ENCODE data around the gene ATXN1.

ATXN1 gene

DNA sequence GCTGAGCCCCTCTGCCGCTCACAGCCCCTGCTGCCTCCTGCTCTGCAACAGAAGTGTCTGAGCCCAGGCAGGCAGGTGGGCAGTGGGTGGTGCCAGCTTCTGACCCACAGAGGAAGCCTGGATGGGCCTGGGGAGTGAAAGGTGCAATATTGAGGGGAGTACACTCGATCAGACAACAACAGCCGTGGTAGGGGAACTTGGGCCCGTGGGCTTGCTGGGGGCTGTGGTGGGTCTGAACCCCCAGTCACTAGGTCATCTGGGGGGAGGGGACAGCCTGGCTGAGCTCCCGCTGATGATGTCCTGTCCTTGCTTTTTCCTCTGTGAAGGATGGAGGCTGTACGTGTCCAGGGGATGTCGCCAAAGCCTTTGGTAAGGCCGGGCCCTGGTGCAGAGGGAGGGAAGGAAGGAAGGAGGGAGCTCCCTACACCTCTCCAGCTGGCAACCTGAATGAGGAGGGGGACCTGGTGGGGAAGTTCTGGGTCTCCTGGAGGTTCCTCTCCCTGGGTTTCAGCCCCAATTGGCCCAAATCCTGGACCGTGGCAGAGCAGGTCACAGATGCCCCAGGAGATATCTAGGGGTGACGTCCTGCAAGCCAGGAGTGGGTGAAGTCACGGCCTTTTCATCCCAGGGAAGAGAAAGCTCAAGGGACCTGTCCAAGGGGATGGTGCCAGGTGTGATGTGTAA is 475.7 kb downstream of the ATXN1 start:
- no peaks in the 10 kb centered on the region for H3K4me1 ChIP-seq (ENCODE audit: control insufficient read depth in 1 of 2, insufficient read depth in 2 of 2, low read length in 2 of 2)
- no peak overlapping the region for H3K27ac ChIP-seq (ENCODE audit: low read depth, low read length)
- H3K9me3 ChIP-seq (ENCODE audit: control insufficient read depth in 1 of 2, low read length in 2 of 2), result no peaks in the 10 kb centered on the region
- no peak overlapping the region for H3K9ac ChIP-seq (ENCODE audit: low read depth in 1 of 2, low read length in 2 of 2)
- H3K4me3 ChIP-seq (ENCODE audit: low read depth in 1 of 2, low read length in 2 of 2), result no peak overlapping the region
- no peaks in the 10 kb centered on the region for H3K36me3 ChIP-seq (ENCODE audit: control insufficient read depth in 1 of 2, insufficient read depth in 2 of 2, low read length in 2 of 2)
- no peaks in the 10 kb centered on the region for H3K27me3 ChIP-seq (ENCODE audit: control insufficient read depth in 1 of 2, insufficient read depth in 2 of 2, low read length in 2 of 2)

- H3K27ac ChIP-seq (ENCODE audit: low read depth, low read length), result no peak overlapping the region
- H3K4me3 ChIP-seq (ENCODE audit: low read depth in 1 of 2, low read length in 2 of 2), result no peak overlapping the region
- H3K9ac ChIP-seq (ENCODE audit: low read depth in 1 of 2, low read length in 2 of 2), result no peak overlapping the region
- no peaks in the 10 kb centered on the region for H3K4me1 ChIP-seq (ENCODE audit: control insufficient read depth in 1 of 2, insufficient read depth in 2 of 2, low read length in 2 of 2)
- no peaks in the 10 kb centered on the region for H3K27me3 ChIP-seq (ENCODE audit: control insufficient read depth in 1 of 2, insufficient read depth in 2 of 2, low read length in 2 of 2)
- H3K9me3 ChIP-seq (ENCODE audit: control insufficient read depth in 1 of 2, low read length in 2 of 2), result no peaks in the 10 kb centered on the region
- H3K36me3 ChIP-seq (ENCODE audit: control insufficient read depth in 1 of 2, insufficient read depth in 2 of 2, low read length in 2 of 2), result no peaks in the 10 kb centered on the region
These were observed 476.8 kb downstream of the ATXN1 start for GRCh38 chr6:16284472-16284871.

- H3K4me3 ChIP-seq (ENCODE audit: low read depth in 1 of 2, low read length in 2 of 2), result no peak overlapping the region
- no peak overlapping the region for H3K9ac ChIP-seq (ENCODE audit: low read depth in 1 of 2, low read length in 2 of 2)
- no peaks in the 10 kb centered on the region for H3K36me3 ChIP-seq (ENCODE audit: control insufficient read depth in 1 of 2, insufficient read depth in 2 of 2, low read length in 2 of 2)
- H3K27me3 ChIP-seq (ENCODE audit: control insufficient read depth in 1 of 2, insufficient read depth in 2 of 2, low read length in 2 of 2), result no peaks in the 10 kb centered on the region
- H3K9me3 ChIP-seq (ENCODE audit: control insufficient read depth in 1 of 2, low read length in 2 of 2), result no peaks in the 10 kb centered on the region
- H3K4me1 ChIP-seq (ENCODE audit: control insufficient read depth in 1 of 2, insufficient read depth in 2 of 2, low read length in 2 of 2), result peaks cover 11 to 12% of the 10 kb centered on the region in 2 donors
- no peak overlapping the region for H3K27ac ChIP-seq (ENCODE audit: low read depth, low read length)
These were observed 478.9 kb downstream of the ATXN1 start for GRCh38 chr6:16282370-16282769.

- H3K9ac ChIP-seq (ENCODE audit: low read depth in 1 of 2, low read length in 2 of 2), result no peak overlapping the region
These were observed 482.0 kb downstream of the ATXN1 start for GRCh38 chr6:16279243-16279642.

DNA sequence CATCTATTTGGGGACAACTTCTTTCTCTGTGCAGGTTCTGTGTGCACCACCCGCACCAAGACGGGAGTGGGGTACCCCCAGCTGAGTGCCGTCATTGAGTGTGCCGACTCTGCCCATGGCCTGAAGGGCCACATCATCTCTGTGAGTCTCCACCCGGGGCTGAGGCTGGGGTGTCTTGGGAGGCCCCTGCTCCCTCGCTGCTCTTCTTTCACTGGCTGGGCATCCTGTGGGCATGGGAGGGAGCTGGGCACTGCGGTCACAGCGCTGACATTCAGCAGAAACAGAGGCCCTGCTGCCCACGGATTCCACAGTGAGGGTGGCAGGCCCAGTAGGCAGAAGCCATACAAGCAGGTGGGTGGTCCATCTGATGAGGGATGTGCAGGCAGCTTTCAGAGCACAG is 482.5 kb downstream of the ATXN1 start:
- Histone ChIP-seq H3K27ac (ENCODE audit: low read depth, low read length) (no peak overlapping the region), H3K9ac (ENCODE audit: low read depth in 1 of 2, low read length in 2 of 2) (no peak overlapping the region), H3K9me3 (ENCODE audit: control insufficient read depth in 1 of 2, low read length in 2 of 2) (no peaks in the 10 kb centered on the region), H3K36me3 (ENCODE audit: control insufficient read depth in 1 of 2, insufficient read depth in 2 of 2, low read length in 2 of 2) (no peaks in the 10 kb centered on the region), H3K27me3 (ENCODE audit: control insufficient read depth in 1 of 2, insufficient read depth in 2 of 2, low read length in 2 of 2) (no peaks in the 10 kb centered on the region), H3K4me3 (ENCODE audit: low read depth in 1 of 2, low read length in 2 of 2) (no peak overlapping the region), H3K4me1 (ENCODE audit: control insufficient read depth in 1 of 2, insufficient read depth in 2 of 2, low read length in 2 of 2) (peaks cover 12 to 17% of the 10 kb centered on the region in 2 donors)

More at GRCh38 chr6:16279243-16279642, 482.0 kb downstream of the ATXN1 start:
- Histone ChIP-seq H3K9me3 (ENCODE audit: control insufficient read depth in 1 of 2, low read length in 2 of 2) (no peaks in the 10 kb centered on the region), H3K36me3 (ENCODE audit: control insufficient read depth in 1 of 2, insufficient read depth in 2 of 2, low read length in 2 of 2) (no peaks in the 10 kb centered on the region), H3K27me3 (ENCODE audit: control insufficient read depth in 1 of 2, insufficient read depth in 2 of 2, low read length in 2 of 2) (no peaks in the 10 kb centered on the region), H3K27ac (ENCODE audit: low read depth, low read length) (no peak overlapping the region), H3K4me1 (ENCODE audit: control insufficient read depth in 1 of 2, insufficient read depth in 2 of 2, low read length in 2 of 2) (peaks cover 12 to 17% of the 10 kb centered on the region in 2 donors), H3K4me3 (ENCODE audit: low read depth in 1 of 2, low read length in 2 of 2) (no peak overlapping the region)

GRCh38 chr6:16278048-16278724 is 483.1 kb downstream of the ATXN1 start:
- no peak overlapping the region for H3K4me3 ChIP-seq (ENCODE audit: low read depth in 1 of 2, low read length in 2 of 2)
- H3K27me3 ChIP-seq (ENCODE audit: control insufficient read depth in 1 of 2, insufficient read depth in 2 of 2, low read length in 2 of 2), result no peaks in the 10 kb centered on the region
- H3K4me1 ChIP-seq (ENCODE audit: control insufficient read depth in 1 of 2, insufficient read depth in 2 of 2, low read length in 2 of 2), result peaks cover 12 to 17% of the 10 kb centered on the region in 2 donors

GRCh38 chr6:16277101-16277981 is 483.9 kb downstream of the ATXN1 start:
- no peaks in the 10 kb centered on the region for H3K9me3 ChIP-seq (ENCODE audit: control insufficient read depth in 1 of 2, low read length in 2 of 2)
- no peak overlapping the region for H3K27ac ChIP-seq (ENCODE audit: low read depth, low read length)
- no peaks in the 10 kb centered on the region for H3K27me3 ChIP-seq (ENCODE audit: control insufficient read depth in 1 of 2, insufficient read depth in 2 of 2, low read length in 2 of 2)
- H3K4me3 ChIP-seq (ENCODE audit: low read depth in 1 of 2, low read length in 2 of 2), result no peak overlapping the region
- H3K9ac ChIP-seq (ENCODE audit: low read depth in 1 of 2, low read length in 2 of 2), result no peak overlapping the region
- peaks cover 12 to 17% of the 10 kb centered on the region in 2 donors for H3K4me1 ChIP-seq (ENCODE audit: control insufficient read depth in 1 of 2, insufficient read depth in 2 of 2, low read length in 2 of 2)
- H3K36me3 ChIP-seq (ENCODE audit: control insufficient read depth in 1 of 2, insufficient read depth in 2 of 2, low read length in 2 of 2), result no peaks in the 10 kb centered on the region

More at GRCh38 chr6:16278048-16278724, 483.1 kb downstream of the ATXN1 start:
- no peaks in the 10 kb centered on the region for H3K36me3 ChIP-seq (ENCODE audit: control insufficient read depth in 1 of 2, insufficient read depth in 2 of 2, low read length in 2 of 2)
- no peak overlapping the region for H3K9ac ChIP-seq (ENCODE audit: low read depth in 1 of 2, low read length in 2 of 2)
- H3K27ac ChIP-seq (ENCODE audit: low read depth, low read length), result no peak overlapping the region
- no peaks in the 10 kb centered on the region for H3K9me3 ChIP-seq (ENCODE audit: control insufficient read depth in 1 of 2, low read length in 2 of 2)

DNA sequence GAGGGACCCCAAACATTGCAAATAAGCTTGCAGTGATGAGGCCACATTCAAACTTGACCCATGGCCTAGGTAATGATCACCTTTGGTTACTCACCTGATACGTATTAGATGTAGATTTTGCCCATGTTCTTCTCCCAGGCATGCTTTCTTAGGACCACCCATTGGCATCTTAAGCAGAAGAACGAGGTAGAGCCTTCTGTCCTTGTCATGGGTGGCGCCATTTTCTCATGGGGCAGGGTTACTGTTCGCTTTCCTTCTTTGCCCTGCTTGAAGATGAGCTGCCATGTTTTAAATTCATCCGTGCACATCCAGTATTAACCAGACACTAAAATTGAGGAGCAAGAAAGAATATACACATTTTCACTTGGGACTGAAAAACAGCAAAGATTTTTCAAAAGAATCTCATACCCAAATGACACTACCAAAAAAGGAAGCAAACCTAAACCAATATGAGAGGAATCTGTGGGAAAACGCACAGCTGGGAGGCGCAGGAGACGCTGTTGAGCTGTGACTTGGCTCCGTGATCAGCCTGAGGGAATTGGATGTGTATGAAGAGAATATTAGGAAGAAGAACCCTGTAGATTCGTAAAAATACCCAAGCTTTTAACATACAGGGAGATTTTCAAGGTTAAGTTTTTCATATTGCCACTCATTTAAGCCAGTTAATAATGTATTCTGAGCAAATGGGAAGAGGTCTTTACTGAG is 486.2 kb downstream of the ATXN1 start:
- H3K27me3 ChIP-seq (ENCODE audit: control insufficient read depth in 1 of 2, insufficient read depth in 2 of 2, low read length in 2 of 2), result no peaks in the 10 kb centered on the region
- no peak overlapping the region for H3K9ac ChIP-seq (ENCODE audit: low read depth in 1 of 2, low read length in 2 of 2)
- no peaks in the 10 kb centered on the region for H3K9me3 ChIP-seq (ENCODE audit: control insufficient read depth in 1 of 2, low read length in 2 of 2)
- no peak overlapping the region for H3K27ac ChIP-seq (ENCODE audit: low read depth, low read length)
- peaks cover 12 to 17% of the 10 kb centered on the region in 2 donors for H3K4me1 ChIP-seq (ENCODE audit: control insufficient read depth in 1 of 2, insufficient read depth in 2 of 2, low read length in 2 of 2)
- no peaks in the 10 kb centered on the region for H3K36me3 ChIP-seq (ENCODE audit: control insufficient read depth in 1 of 2, insufficient read depth in 2 of 2, low read length in 2 of 2)
- no peak overlapping the region for H3K4me3 ChIP-seq (ENCODE audit: low read depth in 1 of 2, low read length in 2 of 2)

- H3K4me1 ChIP-seq (ENCODE audit: control insufficient read depth in 1 of 2, insufficient read depth in 2 of 2, low read length in 2 of 2), result peaks cover 12 to 17% of the 10 kb centered on the region in 2 donors
These were observed 486.8 kb downstream of the ATXN1 start for GRCh38 chr6:16274483-16274882.

More at GRCh38 chr6:16274483-16274882, 486.8 kb downstream of the ATXN1 start:
- Histone ChIP-seq H3K27ac (ENCODE audit: low read depth, low read length) (no peak overlapping the region), H3K4me3 (ENCODE audit: low read depth in 1 of 2, low read length in 2 of 2) (no peak overlapping the region), H3K9ac (ENCODE audit: low read depth in 1 of 2, low read length in 2 of 2) (no peak overlapping the region), H3K36me3 (ENCODE audit: control insufficient read depth in 1 of 2, insufficient read depth in 2 of 2, low read length in 2 of 2) (no peaks in the 10 kb centered on the region), H3K9me3 (ENCODE audit: control insufficient read depth in 1 of 2, low read length in 2 of 2) (no peaks in the 10 kb centered on the region), H3K27me3 (ENCODE audit: control insufficient read depth in 1 of 2, insufficient read depth in 2 of 2, low read length in 2 of 2) (no peaks in the 10 kb centered on the region)

Data from duodenal mucosa (tissue), 2 donors.